SK-N-SH treated with all-trans-retinoic acid at 6 μM for 48 hours (cell line): Measurements from ENCODE around the gene ITGB3.

ENCODE experiments used
- ATAC-seq: fragments of 200-7000 bp; cut with Tn5 transposase; 3 replicates; pipeline ENCODE4 v1.9.1; 2020; ENCODE audit warnings: mild to moderate bottlenecking, moderate library complexity
- ARNTL ChIP-seq: fragments of 450-650 bp; formaldehyde crosslinking; IDR thresholded peaks from 2 replicates; pipeline ENCODE4 v1.5.0; 2020; ENCODE audit warnings: low read depth, mild to moderate bottlenecking, moderate library complexity, borderline replicate concordance
- BACH2 ChIP-seq: fragments of 250-450 bp; sonication (Bioruptor Pico); IDR thresholded peaks from 2 replicates; pipeline ENCODE4 v1.9.0; 2021; ENCODE audit warnings: mild to moderate bottlenecking, borderline replicate concordance
- CSDC2 ChIP-seq: fragments of 250-450 bp; sonication (Bioruptor Pico); IDR thresholded peaks from 2 replicates; pipeline ENCODE4 v1.5.0; 2020; ENCODE audit warnings: mild to moderate bottlenecking, moderate library complexity
- ESRRG ChIP-seq: fragments of 250-450 bp; sonication (Bioruptor Pico); IDR thresholded peaks from 2 replicates; pipeline ENCODE4 v1.6.1; 2021; ENCODE audit warnings: mild to moderate bottlenecking
- GLIS3 ChIP-seq: fragments of 250-450 bp; sonication (Bioruptor Pico); IDR thresholded peaks from 2 replicates; pipeline ENCODE4 v1.5.0; 2020; ENCODE audit warnings: mild to moderate bottlenecking, moderate library complexity
- ISL1 ChIP-seq: fragments of 250-450 bp; sonication (Bioruptor Pico); IDR thresholded peaks from 2 replicates; pipeline ENCODE4 v2.1.2; 2022; ENCODE audit warnings: mild to moderate bottlenecking, moderate library complexity
- OSR1 ChIP-seq: fragments of 250-450 bp; sonication (Bioruptor Pico); IDR thresholded peaks from 2 replicates; pipeline ENCODE4 v1.8.0; 2022; ENCODE audit warnings: moderate library complexity, mild to moderate bottlenecking, inconsistent platforms
- POU6F1 ChIP-seq: fragments of 250-450 bp; sonication (Bioruptor Pico); IDR thresholded peaks from 2 replicates; pipeline ENCODE4 v1.8.0; 2021; ENCODE audit warnings: low read depth, mild to moderate bottlenecking, moderate library complexity, borderline replicate concordance
- PPARA ChIP-seq: fragments of 250-450 bp; sonication (Bioruptor Pico); IDR thresholded peaks from 2 replicates; pipeline ENCODE4 v1.5.0; 2020; ENCODE audit warnings: mild to moderate bottlenecking, borderline replicate concordance
- RARB ChIP-seq: fragments of 250-450 bp; sonication (Bioruptor Pico); IDR thresholded peaks from 2 replicates; pipeline ENCODE4 v1.8.0; 2021; ENCODE audit warnings: mild to moderate bottlenecking, moderate library complexity
- SNAI2 ChIP-seq: fragments of 250-450 bp; sonication (Bioruptor Pico); IDR thresholded peaks from 2 replicates; pipeline ENCODE4 v1.5.0; 2020; ENCODE audit warnings: mild to moderate bottlenecking, moderate library complexity
- TOX ChIP-seq: fragments of 250-450 bp; sonication (Bioruptor Pico); IDR thresholded peaks from 2 replicates; pipeline ENCODE4 v1.8.0; 2021; ENCODE audit warnings: mild to moderate bottlenecking, moderate library complexity, borderline replicate concordance
- ZC3H10 ChIP-seq: fragments of 250-450 bp; sonication (Bioruptor Pico); IDR thresholded peaks from 2 replicates; pipeline ENCODE4 v1.5.1; 2021; ENCODE audit warnings: mild to moderate bottlenecking, moderate library complexity
- ZFP3 ChIP-seq: fragments of 250-450 bp; sonication (Bioruptor Pico); IDR thresholded peaks from 2 replicates; pipeline ENCODE4 v1.5.0; 2020; ENCODE audit warnings: mild to moderate bottlenecking, moderate library complexity
- ZFP30 ChIP-seq: fragments of 450-650 bp; formaldehyde crosslinking; IDR thresholded peaks from 2 replicates; pipeline ENCODE4 v1.5.0; 2022; ENCODE audit warnings: mild to moderate bottlenecking, moderate library complexity
- ZNF565 ChIP-seq: fragments of 450-650 bp; formaldehyde crosslinking; conservative IDR thresholded peaks from 2 replicates; pipeline ENCODE4 v1.5.0; 2020; ENCODE audit warnings: low read depth, mild to moderate bottlenecking, moderate library complexity
- ZNF70 ChIP-seq: fragments of 450-650 bp; formaldehyde crosslinking; IDR thresholded peaks from 2 replicates; pipeline ENCODE4 v1.5.0; 2020; ENCODE audit warnings: mild to moderate bottlenecking, moderate library complexity
- TF ChIP-seq, protein P1 (sequence below): fragments of 250-450 bp; sonication (Bioruptor Pico); IDR thresholded peaks from 2 replicates; pipeline ENCODE4 v1.5.1; 2021; ENCODE audit warnings: mild to moderate bottlenecking, moderate library complexity
- TF ChIP-seq, protein P2 (sequence below): fragments of 250-450 bp; sonication (Bioruptor Pico); IDR thresholded peaks from 2 replicates; pipeline ENCODE4 v1.5.0; 2020; ENCODE audit warnings: mild to moderate bottlenecking, moderate library complexity
- TF ChIP-seq, protein P3 (sequence below): fragments of 250-450 bp; sonication (Bioruptor Pico); IDR thresholded peaks from 2 replicates; pipeline ENCODE4 v1.8.0; 2020; ENCODE audit warnings: mild to moderate bottlenecking, moderate library complexity, borderline replicate concordance
- TF ChIP-seq, protein P4 (sequence below): fragments of 250-450 bp; sonication (Bioruptor Pico); IDR thresholded peaks from 2 replicates; pipeline ENCODE4 v1.5.1; 2020; ENCODE audit warnings: low read depth, mild to moderate bottlenecking, moderate library complexity

Gene ITGB3

GRCh38 chr17:47304186-47304585 is 50.6 kb downstream of the ITGB3 start:
- TF ChIP-seq PPARA (no peak), ARNTL (CRISPR knock-in tag) (no peak), ESRRG (CRISPR knock-in tag) (no peak), ZNF70 (CRISPR knock-in tag) (no peak), OSR1 (CRISPR knock-in tag) (no peak), SNAI2 (CRISPR knock-in tag) (no peak), TOX (no peak), ZFP30 (CRISPR knock-in tag) (no peak), ZNF565 (CRISPR knock-in tag) (no peak), CSDC2 (no peak), POU6F1 (CRISPR knock-in tag) (no peak), RARB (no peak), ZC3H10 (CRISPR knock-in tag) (no peak), GLIS3 (CRISPR knock-in tag) (no peak)
- TF ChIP-seq, protein P1, sequence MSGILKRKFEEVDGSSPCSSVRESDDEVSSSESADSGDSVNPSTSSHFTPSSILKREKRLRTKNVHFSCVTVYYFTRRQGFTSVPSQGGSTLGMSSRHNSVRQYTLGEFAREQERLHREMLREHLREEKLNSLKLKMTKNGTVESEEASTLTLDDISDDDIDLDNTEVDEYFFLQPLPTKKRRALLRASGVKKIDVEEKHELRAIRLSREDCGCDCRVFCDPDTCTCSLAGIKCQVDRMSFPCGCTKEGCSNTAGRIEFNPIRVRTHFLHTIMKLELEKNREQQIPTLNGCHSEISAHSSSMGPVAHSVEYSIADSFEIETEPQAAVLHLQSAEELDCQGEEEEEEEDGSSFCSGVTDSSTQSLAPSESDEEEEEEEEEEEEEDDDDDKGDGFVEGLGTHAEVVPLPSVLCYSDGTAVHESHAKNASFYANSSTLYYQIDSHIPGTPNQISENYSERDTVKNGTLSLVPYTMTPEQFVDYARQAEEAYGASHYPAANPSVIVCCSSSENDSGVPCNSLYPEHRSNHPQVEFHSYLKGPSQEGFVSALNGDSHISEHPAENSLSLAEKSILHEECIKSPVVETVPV (CRISPR knock-in tag) = no peak
- TF ChIP-seq, protein P2, sequence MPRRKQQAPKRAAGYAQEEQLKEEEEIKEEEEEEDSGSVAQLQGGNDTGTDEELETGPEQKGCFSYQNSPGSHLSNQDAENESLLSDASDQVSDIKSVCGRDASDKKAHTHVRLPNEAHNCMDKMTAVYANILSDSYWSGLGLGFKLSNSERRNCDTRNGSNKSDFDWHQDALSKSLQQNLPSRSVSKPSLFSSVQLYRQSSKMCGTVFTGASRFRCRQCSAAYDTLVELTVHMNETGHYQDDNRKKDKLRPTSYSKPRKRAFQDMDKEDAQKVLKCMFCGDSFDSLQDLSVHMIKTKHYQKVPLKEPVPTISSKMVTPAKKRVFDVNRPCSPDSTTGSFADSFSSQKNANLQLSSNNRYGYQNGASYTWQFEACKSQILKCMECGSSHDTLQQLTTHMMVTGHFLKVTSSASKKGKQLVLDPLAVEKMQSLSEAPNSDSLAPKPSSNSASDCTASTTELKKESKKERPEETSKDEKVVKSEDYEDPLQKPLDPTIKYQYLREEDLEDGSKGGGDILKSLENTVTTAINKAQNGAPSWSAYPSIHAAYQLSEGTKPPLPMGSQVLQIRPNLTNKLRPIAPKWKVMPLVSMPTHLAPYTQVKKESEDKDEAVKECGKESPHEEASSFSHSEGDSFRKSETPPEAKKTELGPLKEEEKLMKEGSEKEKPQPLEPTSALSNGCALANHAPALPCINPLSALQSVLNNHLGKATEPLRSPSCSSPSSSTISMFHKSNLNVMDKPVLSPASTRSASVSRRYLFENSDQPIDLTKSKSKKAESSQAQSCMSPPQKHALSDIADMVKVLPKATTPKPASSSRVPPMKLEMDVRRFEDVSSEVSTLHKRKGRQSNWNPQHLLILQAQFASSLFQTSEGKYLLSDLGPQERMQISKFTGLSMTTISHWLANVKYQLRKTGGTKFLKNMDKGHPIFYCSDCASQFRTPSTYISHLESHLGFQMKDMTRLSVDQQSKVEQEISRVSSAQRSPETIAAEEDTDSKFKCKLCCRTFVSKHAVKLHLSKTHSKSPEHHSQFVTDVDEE (CRISPR knock-in tag) = no peak
- TF ChIP-seq, protein P3, sequence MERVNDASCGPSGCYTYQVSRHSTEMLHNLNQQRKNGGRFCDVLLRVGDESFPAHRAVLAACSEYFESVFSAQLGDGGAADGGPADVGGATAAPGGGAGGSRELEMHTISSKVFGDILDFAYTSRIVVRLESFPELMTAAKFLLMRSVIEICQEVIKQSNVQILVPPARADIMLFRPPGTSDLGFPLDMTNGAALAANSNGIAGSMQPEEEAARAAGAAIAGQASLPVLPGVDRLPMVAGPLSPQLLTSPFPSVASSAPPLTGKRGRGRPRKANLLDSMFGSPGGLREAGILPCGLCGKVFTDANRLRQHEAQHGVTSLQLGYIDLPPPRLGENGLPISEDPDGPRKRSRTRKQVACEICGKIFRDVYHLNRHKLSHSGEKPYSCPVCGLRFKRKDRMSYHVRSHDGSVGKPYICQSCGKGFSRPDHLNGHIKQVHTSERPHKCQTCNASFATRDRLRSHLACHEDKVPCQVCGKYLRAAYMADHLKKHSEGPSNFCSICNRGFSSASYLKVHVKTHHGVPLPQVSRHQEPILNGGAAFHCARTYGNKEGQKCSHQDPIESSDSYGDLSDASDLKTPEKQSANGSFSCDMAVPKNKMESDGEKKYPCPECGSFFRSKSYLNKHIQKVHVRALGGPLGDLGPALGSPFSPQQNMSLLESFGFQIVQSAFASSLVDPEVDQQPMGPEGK (CRISPR knock-in tag) = no peak
- ATAC-seq = no peak

DNA sequence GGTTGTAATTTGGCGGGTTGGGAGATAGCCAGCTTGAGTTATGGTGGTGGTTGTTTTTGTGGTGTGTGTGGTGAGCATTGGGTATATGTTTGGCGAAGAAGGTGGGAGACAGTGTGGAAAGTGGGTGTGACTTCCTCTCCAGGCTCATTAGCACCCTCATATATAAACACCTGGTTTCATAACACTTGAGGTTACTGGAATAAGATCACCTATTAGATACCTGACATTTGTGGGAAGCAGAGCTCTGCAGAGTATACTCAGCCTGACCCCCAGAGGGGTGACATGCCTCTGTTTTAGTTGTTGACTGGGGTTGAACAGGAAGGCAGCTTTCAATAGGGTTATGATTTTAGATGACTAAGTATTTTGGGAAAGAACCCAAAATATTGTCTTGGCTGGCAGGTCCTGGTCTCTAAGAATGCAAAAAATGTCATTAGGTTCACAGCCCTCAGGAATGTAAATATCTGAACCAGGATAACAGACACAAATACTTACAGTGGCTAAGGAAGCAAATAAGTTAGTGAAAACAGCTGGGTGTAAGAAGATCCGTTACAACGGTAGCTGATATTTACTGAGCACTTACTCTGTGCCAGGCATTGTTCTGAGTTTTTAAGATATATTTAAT is 51.8 kb downstream of the ITGB3 start:
- TF ChIP-seq, protein P4, sequence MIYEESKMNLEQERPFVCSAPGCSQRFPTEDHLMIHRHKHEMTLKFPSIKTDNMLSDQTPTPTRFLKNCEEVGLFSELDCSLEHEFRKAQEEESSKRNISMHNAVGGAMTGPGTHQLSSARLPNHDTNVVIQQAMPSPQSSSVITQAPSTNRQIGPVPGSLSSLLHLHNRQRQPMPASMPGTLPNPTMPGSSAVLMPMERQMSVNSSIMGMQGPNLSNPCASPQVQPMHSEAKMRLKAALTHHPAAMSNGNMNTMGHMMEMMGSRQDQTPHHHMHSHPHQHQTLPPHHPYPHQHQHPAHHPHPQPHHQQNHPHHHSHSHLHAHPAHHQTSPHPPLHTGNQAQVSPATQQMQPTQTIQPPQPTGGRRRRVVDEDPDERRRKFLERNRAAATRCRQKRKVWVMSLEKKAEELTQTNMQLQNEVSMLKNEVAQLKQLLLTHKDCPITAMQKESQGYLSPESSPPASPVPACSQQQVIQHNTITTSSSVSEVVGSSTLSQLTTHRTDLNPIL (CRISPR knock-in tag) = 0 out of 2 replicates have a peak, but pooled peaks have one; percentile 37
- TF ChIP-seq GLIS3 (CRISPR knock-in tag) (peak; percentile 25; the same call in 1 of the 2 replicates), ISL1 (CRISPR knock-in tag) (peak; percentile 85), ZFP3 (CRISPR knock-in tag) (no peak)
- TF ChIP-seq, all 23 proteins: peak for 3
- ATAC-seq = peak; percentile 95

DNA sequence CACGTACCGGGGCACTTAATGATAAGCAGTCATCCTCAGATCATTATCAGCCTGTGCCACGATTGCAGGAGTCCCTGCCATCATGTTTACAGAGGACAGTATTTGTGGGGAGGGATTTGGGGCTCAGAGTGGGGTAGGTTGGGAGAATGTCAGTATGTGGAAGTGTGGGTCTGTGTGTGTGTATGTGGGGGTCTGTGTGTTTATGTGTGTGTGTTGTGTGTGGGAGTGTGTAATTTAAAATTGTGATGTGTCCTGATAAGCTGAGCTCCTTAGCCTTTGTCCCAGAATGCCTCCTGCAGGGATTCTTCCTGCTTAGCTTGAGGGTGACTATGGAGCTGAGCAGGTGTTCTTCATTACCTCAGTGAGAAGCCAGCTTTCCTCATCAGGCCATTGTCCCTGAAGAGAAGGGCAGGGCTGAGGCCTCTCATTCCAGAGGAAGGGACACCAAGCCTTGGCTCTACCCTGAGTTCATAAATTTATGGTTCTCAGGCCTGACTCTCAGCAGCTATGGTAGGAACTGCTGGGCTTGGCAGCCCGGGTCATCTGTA is 56.6 kb downstream of the ITGB3 start:
- no peak for ATAC-seq
- TF ChIP-seq BACH2 (no peak), ARNTL (CRISPR knock-in tag) (no peak), TOX (no peak), ZFP30 (CRISPR knock-in tag) (no peak), ZNF565 (CRISPR knock-in tag) (no peak)
- TF ChIP-seq, protein P4 (CRISPR knock-in tag) = no peak
- TF ChIP-seq, protein P2 (CRISPR knock-in tag) = no peak
- TF ChIP-seq, protein P1 (CRISPR knock-in tag) = no peak
